ENCODE data around the gene CORIN.

CORIN gene

DNA sequence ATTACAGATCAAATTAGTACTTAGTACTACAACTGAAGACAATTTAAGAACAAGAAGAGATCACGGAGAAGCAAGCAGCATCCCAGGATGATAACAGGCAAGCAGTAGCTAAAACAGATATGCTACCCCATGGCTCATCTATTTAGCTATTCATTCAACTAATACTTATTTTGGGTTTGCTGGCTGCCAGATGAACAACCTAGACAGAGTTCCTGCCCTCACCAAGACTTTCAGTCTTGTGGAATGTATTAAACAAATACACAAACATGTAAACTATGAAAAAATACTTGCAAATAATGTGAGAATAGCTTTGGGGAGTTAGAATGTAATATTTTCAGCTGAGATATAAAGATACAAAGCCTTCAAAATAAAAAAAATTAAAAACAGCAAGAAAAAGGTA lies 2.4 kb upstream of the CORIN start:
- Mint-ChIP-seq H3K4me3 (no peak overlapping the region), H3K4me1 (peaks cover 25% of the 10 kb centered on the region), H3K9me3 (no peaks in the 10 kb centered on the region), H3K27ac (no peak overlapping the region), H3K36me3 (peaks cover 15% of the 10 kb centered on the region)
- no peak for DNase-seq (ENCODE audit: low spot score in 2 of 2)
- ATAC-seq: no peak

DNA sequence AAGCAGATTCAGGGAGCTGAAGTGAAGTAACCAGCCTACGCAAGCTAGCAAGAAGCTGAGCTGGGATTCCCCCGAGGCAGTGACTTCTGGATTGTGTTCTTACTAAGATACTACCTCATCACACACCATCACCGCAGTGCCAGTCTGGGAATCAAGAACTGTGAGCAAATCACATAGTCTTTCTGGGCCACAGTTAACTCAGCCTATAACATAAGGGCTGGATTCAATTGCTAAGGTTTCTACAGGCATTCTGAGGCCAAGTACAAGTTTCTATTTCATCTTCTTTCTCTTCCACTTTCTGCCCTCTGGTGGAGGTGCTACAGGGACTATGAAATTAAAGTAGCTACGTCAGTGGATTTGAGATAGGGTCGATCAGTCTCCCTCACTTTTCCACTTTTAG lies 1.4 kb upstream of the CORIN start:
- Mint-ChIP-seq H3K4me1 (peaks cover 25% of the 10 kb centered on the region), H3K36me3 (peaks cover 7% of the 10 kb centered on the region), H3K27ac (no peak overlapping the region), H3K4me3 (no peak overlapping the region), H3K9me3 (no peaks in the 10 kb centered on the region)
- ATAC-seq (peak; percentile 68), DNase-seq (ENCODE audit: low spot score in 2 of 2) (peak in 1 of 2 donors; percentile 70)

DNA sequence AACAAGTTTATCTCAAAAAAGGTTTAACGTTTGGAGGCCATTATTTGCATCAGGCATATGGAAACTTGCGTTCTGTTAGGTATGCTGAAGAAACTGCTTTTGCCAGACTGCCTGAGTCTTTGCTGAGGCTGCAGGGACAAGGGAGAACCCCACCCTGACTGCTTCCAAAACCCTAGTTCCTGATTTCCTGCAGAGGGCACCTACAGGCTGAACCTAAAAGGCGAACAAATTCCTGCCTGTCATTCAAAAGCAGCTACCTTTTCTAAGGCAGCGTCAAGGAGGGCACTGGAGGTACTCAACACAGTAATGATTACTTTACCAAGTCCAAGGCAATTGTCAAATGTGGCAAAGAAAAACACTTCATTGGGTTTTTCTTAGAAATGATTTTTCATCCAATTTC lies 578 bp upstream of the CORIN start:
- ATAC-seq (no peak), DNase-seq (ENCODE audit: low spot score in 2 of 2) (no peak)
- H3K36me3 Mint-ChIP-seq: no peaks in the 10 kb centered on the region
- no peak overlapping the region for H3K27ac Mint-ChIP-seq
- no peaks in the 10 kb centered on the region for H3K9me3 Mint-ChIP-seq
- peaks cover 25% of the 10 kb centered on the region for H3K4me1 Mint-ChIP-seq
- peak overlapping the region; percentile 86 for H3K4me3 Mint-ChIP-seq

DNA sequence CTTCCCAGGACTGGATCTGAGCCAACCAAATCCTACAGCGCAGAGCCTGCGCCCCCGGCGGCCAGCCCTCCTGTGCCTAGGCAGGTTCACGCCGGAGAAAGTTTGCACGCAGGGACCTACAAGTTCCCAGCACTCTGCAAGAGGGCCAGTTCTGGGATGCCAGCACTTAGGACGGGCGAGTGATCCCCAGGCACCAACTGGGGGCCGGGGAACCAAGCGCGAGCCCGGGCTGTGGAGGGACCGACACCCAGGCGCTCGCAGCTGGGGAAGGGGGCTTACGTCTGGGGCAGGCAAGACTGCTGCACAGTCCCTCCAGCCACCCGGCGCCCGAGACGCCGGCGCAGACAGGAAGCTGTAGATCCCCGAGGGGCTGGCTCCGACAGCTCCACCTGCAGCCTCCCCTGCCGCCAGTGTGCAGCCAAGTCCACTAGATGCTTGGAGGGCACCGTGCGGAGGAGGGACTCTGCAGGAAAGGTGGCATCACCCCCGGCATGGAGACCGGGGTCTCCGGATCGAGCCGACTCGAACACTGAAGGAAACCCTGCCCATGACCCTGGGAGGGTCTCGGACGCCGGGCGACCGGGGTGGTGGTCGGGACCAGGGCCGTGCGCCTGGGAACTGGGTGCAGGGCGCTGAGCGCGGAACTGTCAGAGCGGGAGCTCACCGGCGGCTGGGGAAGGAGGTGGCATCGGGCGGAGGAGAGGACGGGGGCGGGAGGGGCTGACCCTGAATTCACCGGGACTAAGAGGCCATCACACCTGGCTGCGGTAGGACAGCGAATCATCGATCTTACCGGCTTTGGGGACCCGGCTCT lies 566 bp downstream of the CORIN start:
- peak; percentile 26 to 73 for DNase-seq (ENCODE audit: low spot score in 2 of 2)

DNA sequence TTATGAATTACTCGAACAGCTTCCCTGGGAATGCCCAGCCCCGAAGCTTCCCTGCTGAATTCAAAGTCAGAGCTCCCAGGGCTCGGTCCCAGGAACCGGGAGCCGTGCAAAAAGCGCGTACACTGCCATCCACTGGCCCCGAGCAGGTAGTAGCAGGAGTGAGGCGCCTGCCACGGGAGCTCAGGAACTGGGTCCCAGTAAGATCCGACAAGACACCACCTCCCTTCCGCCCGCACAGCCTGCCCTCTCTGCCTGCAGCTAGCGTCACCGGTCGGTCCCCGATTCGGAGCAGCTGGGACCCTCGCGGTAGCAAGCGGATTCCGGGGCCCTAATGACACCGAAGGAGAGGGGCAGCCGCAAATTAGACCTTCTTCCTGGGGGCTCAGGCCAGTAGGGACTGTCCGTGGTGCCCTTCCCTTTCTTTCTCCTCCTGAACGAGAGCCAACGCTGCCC lies 1.2 kb downstream of the CORIN start:
- H3K9me3 Mint-ChIP-seq: peaks cover 3% of the 10 kb centered on the region
- peak overlapping the region; percentile 86 for H3K4me3 Mint-ChIP-seq
- peak overlapping the region; percentile 69 for H3K27ac Mint-ChIP-seq
- ATAC-seq (peak; percentile 84), DNase-seq (ENCODE audit: low spot score in 2 of 2) (peak; percentile 18 to 69)
- H3K4me1 Mint-ChIP-seq: peaks cover 25% of the 10 kb centered on the region
- H3K36me3 Mint-ChIP-seq: no peaks in the 10 kb centered on the region

More for the DNA sequence above, 566 bp downstream of the CORIN start:
- Mint-ChIP-seq H3K36me3 (no peaks in the 10 kb centered on the region), H3K4me3 (peak overlapping the region; percentile 86), H3K4me1 (peaks cover 25% of the 10 kb centered on the region), H3K9me3 (peaks cover 3% of the 10 kb centered on the region), H3K27ac (peak overlapping the region; percentile 69)
- ATAC-seq: peak; percentile 83

DNA sequence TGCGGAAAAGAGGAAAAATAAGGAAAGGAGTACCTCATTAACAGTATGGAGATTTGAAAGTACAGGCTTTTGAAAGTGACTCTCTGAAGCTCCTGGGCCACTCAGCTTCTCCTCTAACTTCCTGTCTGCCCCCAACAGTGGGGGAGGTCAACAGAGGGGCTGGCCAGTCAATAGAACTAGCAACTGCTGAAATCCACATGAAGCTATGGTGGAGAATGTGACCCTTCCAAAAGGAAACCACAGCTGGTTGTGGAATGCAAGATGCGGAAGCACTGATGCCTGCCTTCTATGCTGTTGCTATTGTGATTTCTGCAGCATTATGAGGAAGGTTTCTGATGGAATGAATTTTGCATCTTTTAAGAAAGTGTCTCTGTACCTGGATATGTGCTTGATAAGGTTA lies 2.4 kb downstream of the CORIN start:
- ATAC-seq: no peak
- no peaks in the 10 kb centered on the region for H3K36me3 Mint-ChIP-seq
- peaks cover 3% of the 10 kb centered on the region for H3K9me3 Mint-ChIP-seq
- DNase-seq (ENCODE audit: low spot score in 2 of 2): no peak
- peak overlapping the region; percentile 86 for H3K4me3 Mint-ChIP-seq
- no peak overlapping the region for H3K27ac Mint-ChIP-seq
- peaks cover 33% of the 10 kb centered on the region for H3K4me1 Mint-ChIP-seq

DNA sequence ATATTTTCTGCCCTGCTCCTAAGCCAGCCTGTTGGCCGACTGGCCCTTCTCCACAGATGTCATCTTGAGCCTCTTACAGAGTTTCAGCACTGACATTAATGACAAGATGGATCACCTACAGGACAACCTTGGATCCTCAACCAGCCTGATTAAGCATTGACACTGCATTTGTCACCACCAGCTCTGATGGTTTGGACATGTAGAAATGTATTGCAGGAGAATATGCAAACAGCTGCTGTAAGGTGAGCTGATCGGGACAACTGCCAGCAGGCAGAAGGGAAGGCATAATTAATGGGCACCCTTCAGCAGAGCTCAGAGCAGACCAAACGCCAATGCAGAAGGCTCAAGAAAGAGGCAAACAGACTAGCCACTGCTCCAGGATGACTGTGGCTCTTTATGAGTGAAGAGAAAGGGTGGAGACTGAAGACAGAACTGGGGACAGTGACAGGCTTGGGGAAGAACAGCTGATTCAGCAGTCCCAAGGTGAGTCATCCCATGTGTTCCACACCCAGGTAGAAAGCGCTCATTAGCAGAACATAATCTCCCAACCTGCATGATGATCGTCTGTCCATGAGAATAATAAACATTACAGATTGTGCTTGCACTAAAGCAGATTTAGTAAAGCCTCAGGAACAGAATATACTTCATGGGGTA lies 6.7 kb downstream of the CORIN start:
- ATAC-seq: peak; percentile 48

DNA sequence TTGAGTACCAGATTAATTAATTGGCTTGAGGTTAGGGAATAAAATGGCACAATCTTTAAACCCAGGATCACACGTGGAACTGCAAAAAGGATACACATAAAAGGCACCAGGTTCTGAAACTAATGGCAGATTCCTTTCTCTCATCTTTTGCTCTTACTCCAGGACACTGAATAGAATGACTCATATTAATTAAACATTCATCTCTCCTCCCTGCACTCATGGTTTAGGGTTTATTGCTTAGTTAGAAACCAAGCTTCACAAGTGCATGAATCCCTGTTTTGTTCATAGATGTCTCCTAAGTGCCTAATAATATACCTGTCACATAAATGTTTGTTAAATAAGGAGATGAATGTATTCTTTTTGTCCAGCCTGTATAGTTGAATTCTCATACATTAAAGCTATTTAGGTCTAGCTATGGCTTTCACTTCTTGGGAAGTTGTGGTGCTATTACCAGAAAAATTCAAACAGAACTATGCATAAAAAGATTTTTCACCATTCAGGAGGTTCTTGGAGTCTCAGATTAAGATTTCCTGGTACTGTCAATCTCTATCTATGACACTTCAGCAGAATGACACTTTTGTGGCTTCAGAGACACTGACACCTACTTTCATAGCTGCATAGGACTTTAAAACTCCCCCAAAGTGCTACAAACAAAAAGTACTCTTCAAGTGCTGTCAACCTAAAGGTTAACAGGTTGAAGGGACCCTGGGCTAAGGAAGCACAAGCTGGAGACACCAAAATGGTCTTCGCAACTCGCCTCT lies 7.4 kb downstream of the CORIN start:
- ATAC-seq: no peak
- H3K9me3 Mint-ChIP-seq: peaks cover 3% of the 10 kb centered on the region

More for the DNA sequence above, 6.7 kb downstream of the CORIN start:
- Mint-ChIP-seq H3K4me1 (peaks cover 19% of the 10 kb centered on the region), H3K9me3 (peaks cover 3% of the 10 kb centered on the region), H3K4me3 (no peak overlapping the region), H3K27ac (no peak overlapping the region), H3K36me3 (no peaks in the 10 kb centered on the region)
- no peak for DNase-seq (ENCODE audit: low spot score in 2 of 2)

DNA sequence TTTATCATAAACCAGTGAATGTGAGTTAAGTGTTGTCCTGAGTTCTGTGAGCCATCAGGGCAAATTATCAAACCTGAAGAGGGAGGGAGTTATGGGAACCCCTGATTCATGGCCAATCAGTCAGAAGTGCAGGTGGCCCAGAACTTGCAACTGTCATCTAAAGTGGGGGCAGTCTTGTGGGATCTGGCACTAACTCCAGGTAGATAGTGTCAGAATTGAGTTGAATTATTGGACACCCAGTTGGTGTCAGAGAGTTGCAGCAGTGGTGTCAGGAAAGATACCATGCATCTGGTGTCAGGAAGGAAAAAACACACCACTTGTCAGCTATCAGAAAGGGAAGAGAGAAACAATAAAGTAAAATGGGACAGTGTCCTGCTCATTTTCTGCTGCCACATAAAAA lies 8.4 kb downstream of the CORIN start:
- DNase-seq (ENCODE audit: low spot score in 2 of 2): no peak
- Mint-ChIP-seq H3K4me1 (peaks cover 14% of the 10 kb centered on the region), H3K27ac (no peak overlapping the region), H3K36me3 (no peaks in the 10 kb centered on the region), H3K4me3 (no peak overlapping the region), H3K9me3 (peaks cover 3% of the 10 kb centered on the region)
- ATAC-seq: no peak

More for the DNA sequence above, 7.4 kb downstream of the CORIN start:
- DNase-seq (ENCODE audit: low spot score in 2 of 2): no peak
- H3K4me1 Mint-ChIP-seq: peaks cover 14% of the 10 kb centered on the region
- H3K4me3 Mint-ChIP-seq: no peak overlapping the region
- no peak overlapping the region for H3K27ac Mint-ChIP-seq
- no peaks in the 10 kb centered on the region for H3K36me3 Mint-ChIP-seq

DNA sequence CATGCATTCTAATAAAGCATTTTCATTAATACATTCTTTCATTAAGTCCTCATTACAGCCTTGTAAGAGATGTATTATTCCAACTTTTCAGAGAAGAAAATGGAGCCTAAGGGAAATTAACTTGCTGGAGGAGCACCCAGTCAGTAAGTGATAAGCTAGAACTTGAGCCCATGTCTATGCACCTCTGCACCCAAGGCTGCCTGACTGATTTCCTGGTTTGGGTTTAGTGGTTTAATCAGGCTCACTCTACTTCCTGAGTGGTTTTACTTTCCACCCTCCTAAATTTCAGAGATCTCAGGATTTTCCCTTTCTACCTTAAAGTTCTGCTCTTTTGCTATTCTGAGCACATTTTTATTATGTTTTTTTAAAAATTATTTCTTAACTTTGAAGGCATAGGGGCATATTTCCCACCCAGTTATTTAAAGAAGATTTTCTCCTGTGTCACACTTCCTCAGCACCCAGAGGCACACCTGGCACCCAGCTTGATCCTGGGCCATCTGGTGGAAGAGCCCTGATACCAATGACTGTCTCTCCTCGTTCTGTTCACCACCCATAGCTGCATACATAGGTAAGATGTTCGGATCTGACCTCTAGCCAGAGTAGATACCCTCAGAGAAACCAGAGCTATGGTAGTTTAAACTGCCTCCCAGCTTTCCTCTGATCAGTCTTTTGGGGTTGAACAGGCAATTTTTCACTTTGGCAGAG lies 10.4 kb downstream of the CORIN start:
- H3K9me3 Mint-ChIP-seq: no peaks in the 10 kb centered on the region
- no peaks in the 10 kb centered on the region for H3K36me3 Mint-ChIP-seq
- ATAC-seq: no peak
- no peak for DNase-seq (ENCODE audit: low spot score in 2 of 2)
- peaks cover 14% of the 10 kb centered on the region for H3K4me1 Mint-ChIP-seq
- no peak overlapping the region for H3K4me3 Mint-ChIP-seq
- H3K27ac Mint-ChIP-seq: no peak overlapping the region

DNA sequence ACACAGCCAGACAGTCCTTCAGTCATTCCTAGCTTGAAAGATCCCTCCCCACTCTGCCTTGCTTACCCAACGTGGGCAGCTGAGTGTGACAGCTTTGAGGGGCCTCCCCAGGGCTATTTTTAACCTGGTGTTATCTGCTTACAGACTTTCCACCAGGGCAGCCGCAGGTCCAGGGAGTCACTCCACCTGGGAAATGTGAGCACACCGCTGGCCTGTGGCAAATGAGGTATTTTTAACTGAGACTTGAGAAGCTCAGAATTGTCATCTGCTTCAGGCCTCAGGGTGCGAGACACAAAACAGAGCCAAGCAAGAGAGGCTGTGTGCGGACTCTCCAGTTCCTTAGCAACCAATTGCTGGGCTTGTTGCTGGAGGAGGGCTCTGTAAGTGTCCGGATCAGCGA lies 13.0 kb downstream of the CORIN start:
- Mint-ChIP-seq H3K4me1 (peaks cover 6% of the 10 kb centered on the region), H3K9me3 (no peaks in the 10 kb centered on the region), H3K4me3 (no peak overlapping the region), H3K36me3 (no peaks in the 10 kb centered on the region), H3K27ac (no peak overlapping the region)
- DNase-seq (ENCODE audit: low spot score in 2 of 2) (no peak), ATAC-seq (no peak)

DNA sequence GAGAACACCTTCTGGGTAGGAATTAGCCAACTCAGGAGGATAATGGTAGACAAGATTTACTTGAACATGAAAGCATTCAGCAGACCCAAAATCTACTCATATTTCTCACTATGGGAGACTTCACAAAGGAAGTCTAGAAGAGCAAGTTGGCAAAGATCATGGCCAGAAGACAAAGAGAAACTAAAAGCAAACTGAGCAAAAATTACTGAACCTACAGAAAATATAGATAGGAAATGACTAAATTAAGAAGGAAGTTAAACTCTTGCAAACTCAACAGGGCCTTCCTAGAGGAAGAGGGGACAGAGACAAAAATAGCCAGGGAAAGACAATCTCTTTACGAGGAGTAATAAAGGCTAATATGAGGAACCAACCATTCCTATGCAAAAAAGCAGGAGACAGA lies 18.7 kb downstream of the CORIN start:
- Mint-ChIP-seq H3K4me3 (no peak overlapping the region), H3K4me1 (peaks cover 7% of the 10 kb centered on the region), H3K36me3 (no peaks in the 10 kb centered on the region), H3K27ac (no peak overlapping the region), H3K9me3 (no peaks in the 10 kb centered on the region)
- DNase-seq (ENCODE audit: low spot score in 2 of 2) (no peak), ATAC-seq (no peak)

DNA sequence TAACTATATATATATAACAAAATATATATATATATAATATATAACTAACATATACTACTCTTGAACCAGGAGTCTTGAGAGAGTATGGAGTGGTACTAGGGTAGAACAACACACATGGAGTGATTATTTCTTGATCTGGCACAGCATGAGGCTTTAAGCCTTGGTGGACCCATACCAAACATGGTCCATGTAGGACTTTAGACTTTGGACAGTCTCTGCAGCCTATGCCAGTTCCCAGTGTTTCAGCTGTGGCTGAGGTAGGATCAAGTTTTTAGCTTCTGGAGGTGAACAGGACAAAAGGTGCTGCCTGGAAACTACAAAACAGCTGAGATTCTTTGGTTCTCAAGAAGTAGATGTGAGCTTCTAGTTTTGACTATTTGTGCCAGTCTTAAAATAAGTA lies 20.6 kb downstream of the CORIN start:
- ATAC-seq: no peak
- no peak overlapping the region for H3K27ac Mint-ChIP-seq
- H3K4me1 Mint-ChIP-seq: peaks cover 7% of the 10 kb centered on the region
- H3K9me3 Mint-ChIP-seq: no peaks in the 10 kb centered on the region
- no peak for DNase-seq (ENCODE audit: low spot score in 2 of 2)
- no peak overlapping the region for H3K4me3 Mint-ChIP-seq
- H3K36me3 Mint-ChIP-seq: no peaks in the 10 kb centered on the region

DNA sequence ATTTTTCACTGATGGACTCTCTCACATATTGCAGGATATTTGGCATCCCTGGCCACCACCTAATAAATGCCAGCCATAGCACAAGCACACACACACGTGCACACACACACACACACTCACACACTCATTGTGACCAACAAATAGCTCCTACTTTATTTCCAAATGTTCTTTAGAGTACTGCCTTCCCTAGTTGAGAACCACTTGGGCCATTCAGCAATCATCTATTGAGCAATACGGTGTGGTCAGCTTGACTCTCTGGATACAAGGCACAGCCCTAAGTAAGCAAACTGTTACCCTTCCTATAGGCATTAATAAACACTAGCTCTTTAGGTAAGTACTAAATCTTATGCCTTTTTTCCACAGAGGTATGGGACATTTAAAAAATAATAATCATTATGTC lies 21.1 kb downstream of the CORIN start:
- Mint-ChIP-seq H3K9me3 (no peaks in the 10 kb centered on the region), H3K36me3 (no peaks in the 10 kb centered on the region), H3K4me3 (no peak overlapping the region), H3K27ac (no peak overlapping the region), H3K4me1 (peaks cover 7% of the 10 kb centered on the region)
- no peak for ATAC-seq
- no peak for DNase-seq (ENCODE audit: low spot score in 2 of 2)

Data from stimulated activated effector memory CD8-positive, alpha-beta T cell treated with anti-CD3 and anti-CD28 coated beads, Interleukin-12 subunit alpha, Interleukin-12 subunit beta, amount 100 ng/mL, for 72 hours (primary cell).